IMR-90 (cell line): ENCODE measurements around the gene CELA2B. TPM values are rescaled to one million over a fixed set of nuclear protein-coding genes. Genes with fewer than 3 reads are reported as not detected.

Experiments
- ATAC-seq: fragments of 200-7000 bp; cut with Tn5 transposase; 2 replicates; pipeline ENCODE4 v1.9.1; 2020; ENCODE audit warnings: low read depth, mild to moderate bottlenecking, moderate library complexity
- BruUV-seq: library from RNA; stranded (reverse); fragments of 400-500 nt; replicated peaks from 2 replicates; lab custom pipeline; 2021; lab: Mats Ljungman, UMichigan
- CTCF ChIA-PET: fragments of 300-600 bp; formaldehyde crosslinking; extraction: SDS; loops from one replicate; lab custom pipeline; 2021; ENCODE audit warnings: antibody characterized with exemption; lab: Yijun Ruan, JAX
- POLR2A ChIA-PET: fragments of 300-600 bp; sonication (Branson Sonifier 250); formaldehyde crosslinking; loops from one replicate; lab custom pipeline; 2022; ENCODE audit warnings: antibody characterized with exemption; ENCODE audit not compliant: unreplicated experiment; lab: Charles Lee
- DNase-seq: peaks from one replicate; pipeline ENCODE4 v3.0.0; 2013
- H2AFZ ChIP-seq: replicated peaks from 2 replicates; pipeline ENCODE3; 2013; ENCODE audit warnings: low read length, mild to moderate bottlenecking; ENCODE audit not compliant: poor library complexity
- H2AK5ac ChIP-seq: 2 replicates; pipeline ENCODE4 v1.6.1; 2013; ENCODE audit warnings: low read depth, low read length, inconsistent platforms
- H2AK9ac ChIP-seq: replicated peaks from 2 replicates; pipeline ENCODE3; 2013; ENCODE audit warnings: mild to moderate bottlenecking, low read depth, low read length, moderate library complexity; ENCODE audit not compliant: poor library complexity
- H2BK120ac ChIP-seq: 2 replicates; pipeline ENCODE4 v1.6.1; 2013; ENCODE audit warnings: low read depth, low read length, inconsistent platforms
- H2BK15ac ChIP-seq: 3 replicates; pipeline ENCODE4 v1.6.1; 2013; ENCODE audit warnings: low read depth, low read length, inconsistent platforms
- H2BK20ac ChIP-seq: 2 replicates; pipeline ENCODE4 v1.6.1; 2013; ENCODE audit warnings: low read depth, mild to moderate bottlenecking, inconsistent platforms, low read length, moderate library complexity
- H2BK5ac ChIP-seq: 2 replicates; pipeline ENCODE4 v1.6.1; 2013; ENCODE audit warnings: mild to moderate bottlenecking, low read depth, low read length, inconsistent platforms; ENCODE audit not compliant: poor library complexity, severe bottlenecking
- H3K14ac ChIP-seq: replicated peaks from 2 replicates; pipeline ENCODE4 v1.6.1; 2013; ENCODE audit warnings: low read depth, low read length, inconsistent platforms
- H3K18ac ChIP-seq: 2 replicates; pipeline ENCODE4 v1.6.1; 2013; ENCODE audit warnings: low read depth, low read length, control low read depth
- H3K23ac ChIP-seq: 2 replicates; pipeline ENCODE4 v1.6.1; 2013; ENCODE audit warnings: low read depth, low read length, inconsistent platforms
- H3K27ac ChIP-seq: 2 replicates; pipeline ENCODE4 v1.5.1; 2013; ENCODE audit warnings: mild to moderate bottlenecking, control low read depth, low read length; ENCODE audit not compliant: insufficient read depth
- H3K27me3 ChIP-seq: 2 replicates; pipeline ENCODE4 v1.6.1; 2013; ENCODE audit warnings: low read length; ENCODE audit not compliant: control insufficient read depth, insufficient read depth
- H3K36me3 ChIP-seq: 2 replicates; pipeline ENCODE4 v1.6.1; 2013; ENCODE audit warnings: low read length, mixed read lengths; ENCODE audit not compliant: control insufficient read depth, insufficient read depth
- H3K4ac ChIP-seq: 2 replicates; pipeline ENCODE4 v1.6.1; 2013; ENCODE audit warnings: low read depth, low read length, inconsistent platforms
- H3K4me1 ChIP-seq: 2 replicates; pipeline ENCODE4 v1.6.1; 2013; ENCODE audit warnings: low read length, mixed read lengths; ENCODE audit not compliant: control insufficient read depth, insufficient read depth
- H3K4me2 ChIP-seq: 2 replicates; pipeline ENCODE4 v1.6.1; 2013; ENCODE audit warnings: low read depth, mild to moderate bottlenecking, control low read depth, low read length, moderate library complexity
- H3K4me3 ChIP-seq: 2 replicates; pipeline ENCODE4 v1.5.1; 2013; ENCODE audit warnings: low read depth, mild to moderate bottlenecking, control low read depth, low read length, moderate library complexity; ENCODE audit not compliant: insufficient read depth
- H3K56ac ChIP-seq: 2 replicates; pipeline ENCODE4 v1.6.1; 2013; ENCODE audit warnings: low read length, inconsistent platforms; ENCODE audit not compliant: insufficient read depth; ENCODE audit errors: extremely low read depth
- H3K79me1 ChIP-seq, 2 experiments: 2 replicates each; pipeline ENCODE4 v1.6.1; 2013; ENCODE audit warnings: low read length in 2 of 2, inconsistent platforms in 1 of 2, low read depth in 1 of 2
- H3K9ac ChIP-seq: 2 replicates; pipeline ENCODE4 v1.6.1; 2013; ENCODE audit warnings: low read depth, low read length, control low read depth
- H3K9me1 ChIP-seq: 2 replicates; pipeline ENCODE4 v1.6.1; 2013; ENCODE audit warnings: low read length, inconsistent platforms; ENCODE audit not compliant: insufficient read depth
- H3K9me3 ChIP-seq: 2 replicates; pipeline ENCODE4 v1.6.1; 2013; ENCODE audit warnings: low read length; ENCODE audit not compliant: control insufficient read depth, insufficient read depth
- H4K20me1 ChIP-seq: 2 replicates; pipeline ENCODE4 v1.6.1; 2013; ENCODE audit warnings: low read length, inconsistent platforms; ENCODE audit not compliant: insufficient read depth
- H4K5ac ChIP-seq: 2 replicates; pipeline ENCODE4 v1.6.1; 2013; ENCODE audit warnings: mild to moderate bottlenecking, low read depth, low read length, control low read depth
- H4K8ac ChIP-seq, 2 experiments: 2 replicates each; pipeline ENCODE4 v1.6.1; 2013; ENCODE audit warnings: low read depth in 2 of 2, low read length in 2 of 2, control low read depth in 1 of 2, inconsistent platforms in 1 of 2
- H4K91ac ChIP-seq: 2 replicates; pipeline ENCODE4 v1.6.1; 2013; ENCODE audit warnings: low read depth, low read length, inconsistent platforms; ENCODE audit not compliant: insufficient read depth
- CEBPB ChIP-seq: IDR thresholded peaks from 2 replicates; pipeline ENCODE4 v1.6.1; 2012; ENCODE audit warnings: low read depth, low read length, improper control_type of control experiment
- FOS ChIP-seq: fragments of 150-350 bp; IDR thresholded peaks from 2 replicates; pipeline ENCODE4 v1.6.1; 2016; ENCODE audit warnings: low read depth, low read length
- NFE2L2 ChIP-seq: fragments of 150-350 bp; IDR thresholded peaks from 2 replicates; pipeline ENCODE4 v1.6.1; 2016; ENCODE audit warnings: low read depth, mild to moderate bottlenecking, low read length
- WGBS, 2 experiments: methylation state at CpG; one replicate each; pipeline versions ENCODE4 v1.1.5 to v1.1.7; 2013; ENCODE audit warnings: missing lambda C conversion rate in 2 of 2; ENCODE audit not compliant: insufficient read length in 1 of 2; ENCODE audit errors: extremely low coverage in 2 of 2; 5-methylcytosine and 5-hydroxymethylcytosine counted together
- dilution Hi-C: fragments of 300-500 bp; cut with HindIII; formaldehyde crosslinking; loops from one replicate; pipeline ENCODE4 v1.14.3; 2018; ENCODE audit warnings: low sequenced_read_pairs; ENCODE audit not compliant: unreplicated experiment
- in situ Hi-C: fragments of 300-500 bp; cut with MboI; formaldehyde crosslinking; loops from 3 replicates; pipeline ENCODE4 v1.14.3; 2019; ENCODE audit warnings: low sequenced_read_pairs, inconsistent platforms, mixed read lengths
- intact Hi-C: fragments of 100-400 bp; cut with micrococcal nuclease; formaldehyde crosslinking; loops from 2 replicates; pipeline ENCODE4 v1.10.0; 2022
- polyA plus RNA-seq, 3 experiments: library from polyadenylated mRNA; depleted of rRNA; stranded (reverse); fragments of >200 nt; gene quantifications; 2 replicates each; pipeline ENCODE4 v1.2.3, GENCODE V29; 2012; ENCODE audit warnings: low replicate concordance in 1 of 3
- total RNA-seq: library from RNA; depleted of rRNA; stranded (reverse); fragments of >200 nt; gene quantifications from 2 replicates; pipeline ENCODE4 v1.2.3, GENCODE V29; 2012

CELA2B gene
- total and polyA plus RNA-seq, 2 of the 4 experiments (the other 2 are of a cell fraction), result not detected

DNA sequence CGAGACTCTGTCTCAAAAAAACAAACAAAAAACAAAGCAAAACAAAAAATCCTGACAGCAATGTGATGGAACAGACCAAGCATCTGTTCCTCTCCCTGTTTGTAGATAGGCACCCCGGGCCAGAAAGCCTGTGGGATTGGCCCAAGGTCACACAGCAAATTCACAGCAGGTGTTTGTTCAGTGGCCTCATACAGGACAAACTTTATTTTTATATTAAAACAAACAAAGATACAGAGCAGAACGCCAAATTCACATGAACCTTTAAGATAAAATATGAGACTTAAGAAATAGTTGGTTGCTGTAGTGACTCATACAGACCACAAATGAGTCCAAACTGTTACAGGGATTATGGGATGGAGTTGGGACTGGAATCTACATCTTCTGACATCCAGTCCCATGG lies 21.6 kb upstream of the CELA2B start:
- no peak overlapping the region; the same call in 1 of the 2 replicates for H3K4me2 ChIP-seq
- H3K9me3 ChIP-seq, result peaks cover 4% of the 10 kb centered on the region
- H4K91ac ChIP-seq, result no peak overlapping the region
- ATAC-seq (peak; percentile 79), DNase-seq (peak; percentile 87)
- H2AFZ ChIP-seq, result no peak overlapping the region
- H3K27me3 ChIP-seq, result no peaks in the 10 kb centered on the region
- in situ Hi-C loops, result no loop called here
- H3K79me1 ChIP-seq, result no peaks in the 10 kb centered on the region
- H4K5ac ChIP-seq, result no peak overlapping the region
- intact Hi-C loops, result no loop called here
- H3K9me1 ChIP-seq, result no peaks in the 10 kb centered on the region
- no peak overlapping the region for H3K27ac ChIP-seq
- no peak overlapping the region for H2AK9ac ChIP-seq
- H3K23ac ChIP-seq, result no peak overlapping the region
- H3K4ac ChIP-seq, result no peak overlapping the region
- POLR2A ChIA-PET, result interaction anchor here (0.5 kb wide), 1 partner anchor 41 kb away, joined by 4 read pairs; no protein-coding TSS in a partner anchor
- CTCF ChIA-PET, result no interaction called here
- no peak overlapping the region for H4K8ac ChIP-seq
- no CpG with 5 or more reads among the region's 3 CpGs for WGBS, 2 experiments
- no peak overlapping the region for H3K4me3 ChIP-seq
- no peak overlapping the region for H2BK5ac ChIP-seq
- H4K20me1 ChIP-seq, result no peaks in the 10 kb centered on the region
- BruUV-seq, result no TSS peak
- H3K18ac ChIP-seq, result no peak overlapping the region
- no peak overlapping the region for H2AK5ac ChIP-seq
- no peak for TF ChIP-seq NFE2L2
- TF ChIP-seq FOS, result peak; percentile 69
- TF ChIP-seq CEBPB, result peak; percentile 56
- H2BK120ac ChIP-seq, result no peak overlapping the region
- H2BK20ac ChIP-seq, result no peak overlapping the region
- H3K56ac ChIP-seq, result no peak overlapping the region
- dilution Hi-C loops, result no loop called here
- H2BK15ac ChIP-seq, result no peak overlapping the region
- H3K9ac ChIP-seq, result no peak overlapping the region
- H3K14ac ChIP-seq, result no peak overlapping the region
- H3K36me3 ChIP-seq, result no peaks in the 10 kb centered on the region
- H3K4me1 ChIP-seq, result 0 out of 2 replicates have a peak, but pooled peaks cover 4% of the 10 kb centered on the region
